Peyer's patch (tissue), 4 donors: ENCODE results near the gene SMYD1.

Experiments
- POLR2A ChIP-seq, 2 donors: fragments of 450-650 bp; IDR thresholded peaks; one replicate each; pipeline ENCODE4 v1.5.1; 2017; ENCODE audit warnings: antibody characterized with exemption in 2 of 2, mild to moderate bottlenecking in 2 of 2, moderate library complexity in 2 of 2
- TF ChIP-seq, protein P1 (sequence below), 6 experiments: fragments of 450-650 bp in 4 of 6; fragments of 200-600 bp in 2 of 6; sonication (generic) in 1 of 6; IDR thresholded peaks; one replicate each; pipeline ENCODE4 v1.5.1; 2017 to 2019; ENCODE audit warnings: antibody characterized with exemption in 6 of 6, mild to moderate bottlenecking in 3 of 6, moderate library complexity in 1 of 6

- TF ChIP-seq, protein P1, sequence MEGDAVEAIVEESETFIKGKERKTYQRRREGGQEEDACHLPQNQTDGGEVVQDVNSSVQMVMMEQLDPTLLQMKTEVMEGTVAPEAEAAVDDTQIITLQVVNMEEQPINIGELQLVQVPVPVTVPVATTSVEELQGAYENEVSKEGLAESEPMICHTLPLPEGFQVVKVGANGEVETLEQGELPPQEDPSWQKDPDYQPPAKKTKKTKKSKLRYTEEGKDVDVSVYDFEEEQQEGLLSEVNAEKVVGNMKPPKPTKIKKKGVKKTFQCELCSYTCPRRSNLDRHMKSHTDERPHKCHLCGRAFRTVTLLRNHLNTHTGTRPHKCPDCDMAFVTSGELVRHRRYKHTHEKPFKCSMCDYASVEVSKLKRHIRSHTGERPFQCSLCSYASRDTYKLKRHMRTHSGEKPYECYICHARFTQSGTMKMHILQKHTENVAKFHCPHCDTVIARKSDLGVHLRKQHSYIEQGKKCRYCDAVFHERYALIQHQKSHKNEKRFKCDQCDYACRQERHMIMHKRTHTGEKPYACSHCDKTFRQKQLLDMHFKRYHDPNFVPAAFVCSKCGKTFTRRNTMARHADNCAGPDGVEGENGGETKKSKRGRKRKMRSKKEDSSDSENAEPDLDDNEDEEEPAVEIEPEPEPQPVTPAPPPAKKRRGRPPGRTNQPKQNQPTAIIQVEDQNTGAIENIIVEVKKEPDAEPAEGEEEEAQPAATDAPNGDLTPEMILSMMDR (IDR thresholded peaks at IDR 0.05), result no peak
- no peak for TF ChIP-seq POLR2A (IDR thresholded peaks at IDR 0.05)
Observed at GRCh38 chr2:88098558-88098900, 30.9 kb downstream of the SMYD1 start.
